GM19238 (cell line): ENCODE results near the gene IL31.

Experiments
- DNase-seq: peaks from one replicate; pipeline ENCODE4 v3.0.0; 2011; ENCODE audit warnings: low spot score; ENCODE audit not compliant: insufficient read length

IL31 gene

DNA sequence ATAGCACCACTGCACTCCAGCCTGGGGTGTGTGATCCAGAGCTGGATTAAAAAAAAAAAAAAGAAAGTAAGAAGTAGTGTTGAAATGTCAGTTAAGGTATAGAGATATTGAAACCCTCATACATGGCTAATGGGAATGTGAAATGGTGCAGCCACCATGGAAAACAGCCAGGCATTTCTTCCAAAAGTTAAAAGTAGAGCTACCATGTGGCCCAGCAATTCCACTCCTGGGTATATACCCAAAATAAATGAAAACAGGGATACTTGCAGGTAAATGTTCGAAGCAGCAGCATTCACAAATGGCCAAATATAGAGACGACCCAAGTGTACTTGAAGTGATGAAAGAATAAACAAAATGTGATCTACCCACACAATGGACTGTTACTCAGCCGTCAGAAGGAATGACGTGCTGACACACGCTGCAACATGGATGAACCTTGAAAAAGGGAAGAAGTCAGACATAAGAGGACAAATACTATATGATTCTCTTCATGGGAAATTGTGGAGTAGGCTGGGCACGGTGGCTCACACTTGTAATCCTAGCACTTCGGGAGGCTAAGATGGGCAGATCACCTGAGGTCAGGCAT is 15.2 kb downstream of the IL31 start:
- DNase-seq = no peak

DNA sequence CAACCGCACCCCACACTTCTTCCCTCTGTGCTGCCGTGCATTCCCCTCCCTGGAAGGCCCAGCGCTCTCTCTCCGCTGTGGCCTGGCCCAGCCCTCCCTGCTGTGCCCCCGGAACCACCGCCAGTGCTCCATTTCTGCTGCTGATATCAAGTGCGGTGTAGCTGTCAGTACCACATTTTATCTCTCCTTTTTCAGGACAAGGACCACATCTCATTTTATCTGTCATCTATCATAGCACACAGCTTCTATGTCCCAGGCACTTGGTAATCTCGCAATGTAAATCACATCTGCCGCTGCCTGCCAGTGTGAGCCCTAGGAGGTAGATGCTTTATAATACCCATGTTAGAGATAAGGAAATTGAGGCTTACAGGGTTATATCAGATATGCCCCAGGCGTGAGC is 18.3 kb downstream of the IL31 start:
- DNase-seq = no peak

DNA sequence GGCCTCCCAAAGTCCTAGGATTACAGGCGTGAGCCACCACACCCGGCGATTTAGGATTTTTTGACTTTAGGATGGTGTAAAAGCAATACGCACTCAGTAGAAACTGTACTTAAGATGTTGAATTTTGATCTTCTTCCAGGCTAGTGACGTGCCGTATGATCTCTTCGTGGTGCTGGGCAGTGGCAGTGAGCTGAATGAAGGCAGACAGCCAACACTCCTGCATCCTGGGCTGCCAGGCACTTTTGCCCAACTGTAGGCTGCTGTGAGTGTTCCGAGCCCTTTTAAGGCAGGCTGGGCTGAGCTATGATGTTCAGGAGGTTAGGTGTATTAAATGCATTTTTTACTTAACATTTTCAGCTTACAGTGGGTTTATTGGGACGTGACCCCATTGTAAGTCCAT is 21.3 kb downstream of the IL31 start:
- no peak for DNase-seq

DNA sequence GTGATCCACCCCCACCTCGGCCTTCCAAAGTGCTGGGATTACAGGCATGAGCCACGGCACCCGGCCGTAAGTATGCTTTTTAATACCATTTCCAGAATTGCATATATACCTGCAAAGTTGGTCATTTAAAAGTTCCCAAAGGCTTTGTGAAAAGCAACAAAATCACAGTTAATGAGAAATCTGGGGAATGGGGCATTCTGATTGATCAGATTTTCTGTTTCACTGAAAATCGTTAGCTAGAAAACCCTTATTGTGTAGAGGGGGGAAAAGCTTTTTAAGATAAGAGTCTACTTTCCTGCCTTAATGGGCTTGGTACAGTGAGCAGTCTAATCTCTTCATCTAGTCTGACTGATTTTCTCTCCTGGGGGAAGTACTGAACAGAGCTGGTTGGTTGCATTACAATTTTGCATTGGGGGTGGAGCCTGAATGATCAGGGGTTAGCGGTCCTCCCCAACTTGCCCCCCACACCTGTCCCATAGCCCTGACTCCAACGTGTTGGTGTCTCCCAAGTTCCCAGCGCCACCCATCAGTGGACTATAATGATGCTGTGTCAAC is 23.8 kb downstream of the IL31 start:
- DNase-seq = no peak

DNA sequence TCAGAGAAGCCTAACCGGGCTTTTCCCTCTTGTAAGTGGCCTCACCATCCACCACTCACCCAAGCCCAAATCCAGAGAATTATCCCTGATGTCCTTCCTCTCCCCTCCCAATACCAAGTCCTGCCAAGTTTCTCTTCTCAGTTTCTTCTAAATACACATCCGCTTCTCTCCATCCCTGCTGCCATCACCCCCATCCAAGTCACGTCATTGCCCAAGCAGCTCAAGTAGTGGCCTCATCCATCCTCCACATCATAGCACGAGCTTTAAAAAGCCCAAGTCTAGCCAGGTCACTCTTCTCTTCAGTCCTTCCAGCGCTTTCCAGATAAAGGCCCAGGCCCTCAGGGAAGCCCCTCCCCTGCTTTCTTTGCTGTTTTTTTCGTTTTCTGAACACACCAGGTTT is 25.4 kb downstream of the IL31 start:
- no peak for DNase-seq

DNA sequence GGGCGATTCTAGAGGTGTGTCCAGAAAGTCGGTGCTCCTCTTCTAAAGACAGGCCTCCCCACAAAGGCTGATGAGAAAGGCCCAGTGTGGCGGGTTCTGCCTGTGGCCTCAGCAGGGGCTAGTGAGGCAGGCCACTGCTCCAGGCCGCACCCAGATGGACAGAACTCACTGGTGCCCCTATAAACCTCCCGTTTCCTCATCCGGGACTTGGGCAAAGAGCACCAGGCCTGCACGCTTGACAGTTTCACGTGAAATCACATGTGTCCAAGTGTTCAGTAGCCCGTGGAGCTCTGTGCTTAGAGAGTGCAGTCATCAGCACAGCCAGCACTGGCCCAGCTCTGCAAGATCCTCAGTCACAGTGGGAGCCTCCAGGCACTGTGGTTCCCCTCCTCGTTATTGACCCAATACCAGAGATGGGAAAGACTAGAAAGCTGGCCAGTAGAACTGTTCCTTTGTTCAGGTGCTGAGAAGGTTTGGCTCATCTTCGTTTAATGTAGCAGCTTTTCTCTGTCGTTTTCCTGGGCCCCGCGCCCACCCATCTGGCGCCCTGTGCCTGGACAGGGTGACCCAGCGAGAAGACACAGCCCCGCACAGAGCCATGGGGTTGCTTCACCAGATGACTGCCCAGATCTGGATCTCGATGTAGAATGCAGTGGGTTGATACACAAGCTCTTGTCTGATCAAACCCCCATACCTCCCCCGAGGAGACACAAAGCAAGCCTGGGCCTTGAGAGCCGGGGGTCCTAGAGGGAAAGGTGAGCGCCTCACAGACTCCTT is 26.3 kb downstream of the IL31 start:
- DNase-seq = no peak

DNA sequence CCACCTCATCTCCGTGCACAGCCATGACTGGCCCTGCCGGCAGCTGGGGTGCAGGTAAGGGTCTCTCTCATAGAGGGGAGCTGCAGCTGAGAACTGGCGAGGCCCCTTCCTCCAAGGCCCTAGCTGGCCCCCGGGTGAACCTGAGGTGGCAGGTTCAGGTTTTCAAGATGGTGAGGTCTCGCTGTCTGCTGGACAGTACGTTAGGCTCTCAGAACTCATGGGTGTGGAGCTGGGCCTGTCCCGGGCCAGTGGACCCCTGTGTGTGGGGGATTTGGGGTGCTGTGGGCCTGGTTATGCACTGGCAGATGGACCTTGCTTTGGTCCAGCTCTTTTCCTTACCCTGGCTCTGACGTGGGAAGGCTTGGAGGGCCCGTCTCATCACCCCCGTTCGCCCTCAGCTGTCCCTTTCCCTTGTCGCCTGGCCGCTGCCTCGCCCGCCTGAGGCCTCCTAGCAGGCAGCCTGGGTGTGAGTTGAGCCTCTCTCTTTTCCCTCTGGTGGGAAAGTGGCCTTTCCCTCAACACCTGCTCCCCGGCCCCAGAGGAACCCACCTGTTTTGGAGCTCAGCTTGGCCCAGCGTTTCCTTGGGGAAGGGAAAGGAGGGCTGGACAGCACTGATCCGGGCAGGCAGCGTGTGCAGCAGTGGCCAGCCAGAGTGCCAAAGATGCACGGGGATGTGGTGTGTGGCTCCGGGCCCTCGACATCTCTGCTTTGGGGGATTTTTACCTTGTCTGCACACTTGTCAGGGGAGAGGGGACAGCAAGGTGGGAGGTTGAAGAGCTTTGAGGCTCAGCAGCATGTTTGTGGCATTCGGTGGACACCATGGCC is 28.3 kb downstream of the IL31 start:
- no peak for DNase-seq

DNA sequence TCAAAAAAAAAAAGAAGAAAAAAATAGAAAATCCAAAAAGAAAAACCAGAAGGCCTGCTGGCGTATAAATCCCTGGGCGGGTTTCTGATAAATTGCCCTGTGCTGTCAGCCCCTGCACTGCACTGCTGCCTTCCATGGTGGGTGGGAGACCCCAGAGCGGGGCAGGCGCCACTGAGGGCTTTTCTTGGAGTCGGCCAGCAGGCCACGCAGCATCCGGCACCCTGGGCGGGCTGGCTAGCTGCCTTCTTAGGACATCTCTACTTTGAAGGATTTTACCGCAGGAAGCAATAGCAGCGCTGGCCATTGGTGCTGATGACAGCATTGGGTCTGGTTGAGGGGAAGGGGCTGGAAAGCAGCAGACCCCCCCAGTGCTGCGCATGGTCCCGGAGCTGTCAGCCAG is 29.1 kb downstream of the IL31 start:
- no peak for DNase-seq

DNA sequence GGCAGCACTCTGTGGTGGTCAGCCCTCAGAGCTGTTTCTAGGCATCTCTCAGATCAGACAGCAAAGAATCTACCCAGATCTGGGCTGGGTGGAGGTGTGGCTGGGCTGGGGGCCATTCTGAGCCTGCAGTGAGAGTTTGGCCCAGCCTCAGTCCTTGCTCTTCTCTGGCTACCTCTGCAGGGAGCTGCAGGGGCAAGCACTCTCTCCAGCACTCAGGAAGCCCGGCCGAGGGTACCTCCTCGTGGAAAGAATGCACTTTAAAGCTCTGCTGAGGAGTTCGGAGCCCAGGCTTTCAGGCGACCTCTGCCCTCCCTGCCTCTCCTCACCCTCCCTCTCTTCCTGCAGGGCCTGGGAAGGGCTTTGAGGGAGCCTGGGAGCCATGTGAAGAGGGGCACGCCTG is 31.2 kb downstream of the IL31 start:
- DNase-seq = no peak

DNA sequence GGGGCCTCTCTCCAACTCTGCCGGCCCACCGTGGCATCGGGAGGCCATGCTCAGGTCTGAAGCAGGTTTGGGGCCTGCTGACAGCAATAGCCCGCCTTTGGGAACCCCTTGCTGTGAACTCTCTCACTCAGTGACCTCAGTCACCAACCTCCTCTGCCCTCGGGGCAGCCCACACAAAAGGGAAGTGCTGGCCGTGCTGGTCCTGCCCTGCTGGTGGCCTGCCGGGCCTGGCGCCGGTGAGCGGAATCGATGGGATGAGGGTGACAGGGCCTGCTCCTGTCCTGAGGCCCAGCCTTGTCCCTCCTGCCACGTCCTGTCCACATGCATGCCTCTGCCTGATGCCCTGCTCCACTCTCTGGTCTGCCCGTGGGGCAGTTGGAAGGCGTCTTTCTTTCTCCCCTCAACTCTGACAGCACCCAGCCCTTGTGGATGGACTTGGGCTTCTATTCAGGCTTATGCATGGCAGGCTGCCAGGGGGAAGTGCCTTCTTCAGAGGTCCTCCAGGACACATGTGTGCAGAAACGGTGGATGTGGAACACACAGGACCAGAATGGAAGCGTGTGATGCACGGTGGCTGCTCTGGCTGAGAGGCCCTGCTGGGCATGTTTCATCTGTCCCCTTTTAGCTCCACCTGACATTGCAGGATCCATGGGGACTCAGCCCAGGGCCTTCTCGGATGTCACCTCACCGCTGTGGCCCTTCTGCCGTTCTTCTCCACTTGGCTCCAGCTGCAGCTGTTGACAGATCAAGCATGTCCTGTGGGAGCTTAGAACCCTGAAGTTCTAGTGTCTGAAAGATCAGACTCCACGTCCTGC is 31.9 kb downstream of the IL31 start:
- DNase-seq = no peak

DNA sequence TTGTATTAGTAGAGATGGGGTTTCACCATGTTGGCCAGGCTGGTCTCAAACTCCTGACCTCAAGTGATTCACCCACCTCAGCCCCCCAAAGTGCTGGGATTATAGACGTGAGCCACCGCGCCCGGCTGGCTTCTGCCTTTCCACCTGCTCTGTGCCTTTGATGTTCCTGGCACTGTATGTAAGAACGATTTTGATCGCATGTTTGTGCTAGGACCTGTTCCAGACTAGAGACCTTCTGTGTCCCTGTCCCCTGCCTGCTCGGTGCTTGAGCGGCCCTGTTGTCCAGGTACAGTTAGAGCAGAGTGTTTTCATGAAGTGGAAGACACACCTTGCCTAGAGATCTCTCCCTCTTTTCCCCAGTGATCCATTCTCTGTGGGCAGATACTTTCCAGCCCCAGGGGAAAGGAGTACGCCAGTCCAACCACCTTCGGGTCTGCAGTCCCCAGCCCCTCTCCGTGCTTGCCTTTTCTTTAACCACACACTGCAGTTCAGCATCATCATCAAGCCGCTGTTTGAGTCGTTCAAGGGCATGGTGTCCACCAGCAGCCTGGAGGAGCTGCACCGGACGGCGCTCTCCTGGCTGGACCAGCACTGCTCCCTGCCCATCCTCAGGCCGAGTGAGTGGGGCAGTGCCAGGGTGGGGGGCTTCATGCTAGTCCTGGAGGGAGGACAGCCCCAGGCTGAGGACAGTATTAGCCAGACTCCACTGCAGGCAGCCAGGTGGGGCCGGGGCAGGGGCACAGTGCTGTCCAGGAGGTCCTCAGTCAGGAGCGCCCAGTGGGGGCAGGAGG is 33.4 kb downstream of the IL31 start:
- no peak for DNase-seq

DNA sequence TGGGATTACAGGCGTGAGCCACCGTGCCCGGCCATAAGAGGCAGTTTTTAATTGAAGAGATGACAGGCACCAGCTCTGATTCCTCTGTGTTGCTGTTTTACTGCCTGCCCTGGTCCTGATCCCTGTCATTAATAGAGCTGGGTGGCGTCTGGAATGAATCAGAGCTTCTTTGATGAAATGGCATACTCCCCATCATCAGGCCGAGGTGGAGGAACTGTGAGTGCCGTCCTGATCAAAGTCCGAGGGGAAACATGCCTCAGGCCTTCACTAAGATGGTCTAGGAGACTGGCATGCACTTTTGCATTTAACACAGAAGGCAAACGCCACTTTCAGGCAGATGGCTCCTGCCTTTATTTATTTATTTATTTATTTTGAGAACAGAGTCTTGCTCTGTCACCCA is 34.1 kb downstream of the IL31 start:
- no peak for DNase-seq

DNA sequence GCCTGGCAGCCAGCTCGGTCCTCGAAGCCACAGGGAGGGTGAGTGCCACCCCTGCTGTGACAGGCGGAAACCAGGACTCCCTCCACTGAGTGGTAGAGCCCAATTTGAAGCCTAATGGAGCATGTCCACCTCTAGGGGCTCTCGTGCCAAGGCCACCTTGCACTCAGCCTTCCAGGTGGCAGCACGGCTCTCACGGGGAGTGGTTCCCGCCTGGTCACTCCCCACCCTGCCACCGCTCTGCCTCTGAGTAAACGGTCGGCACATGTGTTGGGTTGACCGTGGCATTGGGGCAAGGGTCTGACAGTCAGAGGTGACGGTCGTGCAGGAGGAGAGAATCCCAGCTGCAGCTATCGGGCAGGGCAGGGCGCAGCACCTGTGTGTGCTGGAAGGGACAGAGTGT is 34.8 kb downstream of the IL31 start:
- no peak for DNase-seq

DNA sequence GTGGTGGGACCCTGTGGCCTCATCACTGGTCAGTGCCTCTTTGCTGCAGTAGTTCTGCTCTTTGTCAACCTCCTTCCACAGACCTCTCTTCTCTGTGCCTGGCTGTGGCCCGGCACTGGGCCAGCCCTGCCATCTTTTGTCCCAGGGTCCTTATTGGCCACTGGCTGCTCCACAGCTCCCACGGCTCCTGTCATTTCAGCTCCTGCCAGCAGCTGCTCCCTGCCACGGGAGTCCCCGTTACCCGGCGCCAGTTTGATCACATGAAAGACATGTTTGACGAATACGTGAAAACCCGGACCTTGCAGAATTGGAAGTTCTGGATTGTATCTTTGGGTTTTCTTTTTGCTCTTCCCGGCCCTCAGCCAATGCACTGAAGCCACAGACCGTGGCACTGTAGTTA is 35.4 kb downstream of the IL31 start:
- DNase-seq = no peak

DNA sequence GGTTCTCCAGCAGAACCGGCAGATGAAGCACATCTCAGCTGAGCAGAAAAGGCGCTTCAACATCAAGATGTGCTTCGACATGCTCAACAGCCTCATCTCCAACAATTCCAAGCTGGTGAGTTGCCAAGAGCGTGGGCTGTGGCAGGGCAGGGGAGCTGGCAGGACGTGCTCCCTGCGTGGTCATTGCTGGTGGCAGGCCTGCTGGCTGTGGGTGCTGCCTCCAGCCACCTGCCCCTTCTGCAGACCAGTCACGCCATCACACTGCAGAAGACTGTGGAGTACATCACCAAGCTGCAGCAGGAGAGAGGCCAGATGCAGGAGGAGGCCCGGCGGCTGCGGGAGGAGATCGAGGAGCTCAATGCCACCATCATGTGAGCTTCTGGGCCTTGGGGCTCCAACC is 35.8 kb downstream of the IL31 start:
- no peak for DNase-seq

DNA sequence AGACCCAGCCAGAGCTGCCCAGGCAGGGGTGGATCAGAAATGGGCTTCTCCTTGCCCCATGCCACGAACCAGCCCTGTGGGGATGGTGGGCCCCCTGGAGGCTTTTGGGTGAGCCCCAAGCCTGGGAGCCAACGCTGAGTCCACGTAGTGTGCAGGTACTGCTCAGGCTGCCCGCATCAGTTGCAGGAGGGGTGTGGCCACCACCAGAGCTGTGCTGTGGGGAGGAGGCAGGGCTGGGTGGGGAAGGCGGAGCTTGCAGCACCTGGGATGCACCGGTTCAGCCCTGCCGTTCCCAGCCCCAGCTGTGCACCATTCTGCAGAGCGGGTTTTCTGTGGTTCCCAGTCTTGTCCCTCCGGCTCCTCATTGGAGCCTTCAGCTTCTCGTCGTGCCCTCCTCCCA is 36.3 kb downstream of the IL31 start:
- DNase-seq = no peak

DNA sequence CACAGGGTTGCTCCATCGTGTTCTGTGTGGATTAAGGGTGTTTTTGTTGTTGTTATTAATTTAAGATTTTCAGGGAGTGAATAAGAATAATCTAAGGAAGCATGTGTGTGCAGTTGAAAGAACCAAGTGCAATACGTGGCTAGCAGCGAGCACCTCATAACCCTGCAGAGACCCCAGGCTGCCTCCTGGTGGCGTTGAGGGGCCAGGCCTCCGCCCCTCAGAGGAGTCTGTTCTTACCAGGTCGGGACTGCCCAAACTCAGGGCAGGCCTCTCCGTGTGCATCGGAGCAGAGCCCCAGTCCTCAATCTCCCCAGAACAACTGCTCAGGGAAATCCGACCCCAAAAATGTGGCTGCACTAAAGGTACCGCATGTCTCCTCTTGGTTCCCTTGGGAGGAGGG is 36.8 kb downstream of the IL31 start:
- DNase-seq = no peak

DNA sequence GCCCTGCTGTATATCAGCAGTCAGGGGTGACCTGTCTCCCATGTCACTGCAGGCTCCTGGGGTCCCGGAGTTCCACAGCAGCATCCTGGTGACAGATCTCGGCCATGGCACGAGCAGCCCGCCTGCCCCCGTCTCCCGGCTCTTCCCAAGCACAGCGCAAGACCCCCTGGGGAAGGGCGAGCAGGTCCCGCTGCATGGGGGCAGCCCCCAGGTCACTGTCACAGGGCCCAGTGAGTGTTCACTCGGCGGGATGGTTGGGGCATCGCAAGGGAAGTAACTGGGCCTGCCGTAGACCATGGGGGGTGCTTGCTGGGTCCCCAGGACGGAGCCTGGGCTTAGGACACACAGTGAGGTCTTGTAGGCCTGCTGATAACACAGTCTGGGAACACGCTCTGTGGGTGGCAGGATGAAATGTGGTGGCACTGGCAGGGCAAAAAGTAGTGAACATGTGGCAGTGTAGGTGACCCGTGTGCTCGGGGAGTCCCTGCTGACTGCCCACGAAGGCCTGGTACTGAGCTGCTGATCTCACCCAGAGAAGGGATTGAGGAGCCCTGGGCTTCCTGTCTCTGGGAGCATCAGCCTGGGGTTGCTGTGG is 38.5 kb downstream of the IL31 start:
- no peak for DNase-seq

DNA sequence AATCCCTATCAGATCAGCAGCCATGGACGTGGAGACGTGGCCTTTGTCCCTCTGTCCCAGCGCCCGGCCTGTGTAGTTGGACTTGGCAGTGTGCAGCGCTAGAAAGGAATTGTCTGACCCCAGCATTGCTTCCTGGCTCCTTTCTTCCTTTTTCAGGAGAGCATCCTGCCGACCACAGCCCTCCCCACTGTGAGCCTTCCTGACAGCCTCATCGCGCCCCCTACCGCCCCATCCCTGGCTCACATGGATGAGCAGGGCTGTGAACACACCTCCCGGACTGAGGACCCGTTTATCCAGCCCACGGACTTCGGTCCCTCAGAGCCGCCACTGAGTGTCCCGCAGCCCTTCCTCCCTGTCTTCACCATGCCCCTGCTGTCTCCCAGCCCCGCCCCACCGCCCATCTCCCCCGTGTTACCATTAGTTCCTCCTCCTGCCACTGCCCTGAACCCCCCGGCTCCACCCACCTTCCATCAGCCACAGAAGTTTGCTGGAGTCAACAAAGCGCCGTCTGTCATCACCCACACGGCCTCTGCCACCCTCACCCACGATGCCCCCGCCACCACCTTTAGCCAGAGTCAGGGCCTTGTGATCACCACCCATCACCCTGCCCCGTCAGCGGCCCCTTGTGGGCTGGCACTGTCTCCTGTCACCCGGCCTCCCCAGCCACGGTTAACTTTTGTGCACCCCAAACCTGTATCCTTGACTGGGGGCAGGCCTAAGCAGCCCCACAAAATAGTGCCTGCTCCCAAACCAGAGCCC is 40.6 kb downstream of the IL31 start:
- no peak for DNase-seq
